PFSK-1 (cell line): ENCODE data around the gene ATP6V1F.

Experiments used
- POLR2AphosphoS5 ChIP-seq: IDR thresholded peaks from 2 replicates; pipeline ENCODE4 v1.6.1; 2012; ENCODE audit warnings: low read depth, mild to moderate bottlenecking, control low read depth, low read length, moderate library complexity
- REST ChIP-seq, 2 experiments: IDR thresholded peaks; 2 replicates each; pipeline versions ENCODE4 v1.6.1 to v1.8.0; 2011 to 2012; ENCODE audit warnings: low read depth in 2 of 2, low read length in 2 of 2, control low read depth in 1 of 2, inconsistent platforms in 1 of 2, mild to moderate bottlenecking in 1 of 2, moderate library complexity in 1 of 2; ENCODE audit not compliant: insufficient read depth in 1 of 2
- SIN3A ChIP-seq: IDR thresholded peaks from 2 replicates; pipeline ENCODE4 v1.6.1; 2012; ENCODE audit warnings: mild to moderate bottlenecking, low read length, moderate library complexity, borderline replicate concordance; ENCODE audit not compliant: insufficient read depth
- TAF1 ChIP-seq: IDR thresholded peaks from 2 replicates; pipeline ENCODE4 v1.6.1; 2012; ENCODE audit warnings: low read length, control low read depth, borderline replicate concordance; ENCODE audit not compliant: insufficient read depth

GRCh38 chr7:128887169-128888038, 24.7 kb downstream of the ATP6V1F start:
- TF ChIP-seq REST (IDR thresholded peaks at IDR 0.05; ENCODE audit: insufficient read depth in 1 of 2, low read depth in 2 of 2, low read length in 2 of 2) = no peak
- TF ChIP-seq POLR2AphosphoS5 = no peak
- no peak for TF ChIP-seq TAF1
- TF ChIP-seq SIN3A = no peak
